Dermis microvascular lymphatic vessel endothelial cell (primary cell): ENCODE measurements around the gene MEIS1. TPM values are rescaled to one million over a fixed set of nuclear protein-coding genes. Genes with fewer than 3 reads are reported as not detected.

Experiments used
- DNase-seq, 2 donors: peaks; one replicate each; pipeline versions ENCODE4 v3.0.0 to v3.0.0-alpha.2; 2010; ENCODE audit warnings: low read depth in 2 of 2
- total RNA-seq: library from RNA; depleted of rRNA; stranded (reverse); fragments of >200 nt; gene quantifications from 2 replicates; pipeline ENCODE4 v1.2.1, GENCODE V29; 2014

Gene MEIS1
- total RNA-seq, 1 donor from 2014 or later: 3.6 TPM

GRCh38 chr2:66580166-66581049 is 145.5 kb downstream of the MEIS1 start:
- DNase-seq: no peak

GRCh38 chr2:66581339-66582103 is 146.6 kb downstream of the MEIS1 start:
- DNase-seq: no peak

- no peak for DNase-seq
Observed at GRCh38 chr2:66582104-66582986, 147.4 kb downstream of the MEIS1 start.

- no peak for DNase-seq
Observed at GRCh38 chr2:66582987-66583880, 148.3 kb downstream of the MEIS1 start.

GRCh38 chr2:66583881-66584280 is 149.0 kb downstream of the MEIS1 start:
- no peak for DNase-seq

- DNase-seq: no peak
Observed at GRCh38 chr2:66585587-66585986, 150.7 kb downstream of the MEIS1 start.

- no peak for DNase-seq
Observed at GRCh38 chr2:66587216-66587615, 152.3 kb downstream of the MEIS1 start.

- DNase-seq: no peak
Observed at GRCh38 chr2:66594001-66594400, 159.1 kb downstream of the MEIS1 start.

- DNase-seq: no peak
Observed at GRCh38 chr2:66595556-66595955, 160.6 kb downstream of the MEIS1 start.

- DNase-seq: no peak
Observed at GRCh38 chr2:66596256-66596655, 161.3 kb downstream of the MEIS1 start.

GRCh38 chr2:66601624-66602023 is 166.7 kb downstream of the MEIS1 start:
- no peak for DNase-seq

- no peak for DNase-seq
Observed at GRCh38 chr2:66602341-66602740, 167.4 kb downstream of the MEIS1 start.

GRCh38 chr2:66604326-66604725 is 169.4 kb downstream of the MEIS1 start:
- DNase-seq: no peak

GRCh38 chr2:66604976-66605375 is 170.1 kb downstream of the MEIS1 start:
- DNase-seq: no peak

- no peak for DNase-seq
Observed at GRCh38 chr2:66607152-66607551, 172.2 kb downstream of the MEIS1 start.
